ENCODE data around the gene CENPT.

GRCh38 chr16:67883146-67883871 is 35.8 kb upstream of the CENPT start:
- TF ChIP-seq POLR2AphosphoS5 (IDR thresholded peaks at IDR 0.05; ENCODE audit: insufficient read depth, low read depth, low read length) (no peak), CTCF (IDR thresholded peaks at IDR 0.05; ENCODE audit: extremely low read depth in 1 of 2, insufficient read depth in 1 of 2, low read depth in 1 of 2, low read length in 2 of 2) (no peak), EZH2 (IDR thresholded peaks at IDR 0.05; ENCODE audit: borderline replicate concordance, low read depth, low read length, severe bottlenecking) (no peak), POLR2A (IDR thresholded peaks at IDR 0.05; ENCODE audit: low read depth, low read length) (no peak)
